Nephron (organoid): ENCODE measurements around the gene MAML2.
"Not testable (repeated sequence)": the region's sequence is repeated elsewhere in the genome, so short reads cannot be mapped to it uniquely, and the experiment has no call there.

ENCODE experiments used
- H3K27ac Mint-ChIP-seq, 3 experiments: 2 replicates each; pipeline ENCODE4 v1.8.0; 2020; ENCODE audit warnings: mixed read lengths in 3 of 3, mild to moderate bottlenecking in 2 of 3, moderate library complexity in 1 of 3
- H3K27me3 Mint-ChIP-seq: 2 replicates; pipeline ENCODE4 v1.8.0; 2021; ENCODE audit warnings: low read depth, mild to moderate bottlenecking, moderate library complexity, mixed read lengths
- H3K36me3 Mint-ChIP-seq: 2 replicates; pipeline ENCODE4 v1.8.0; 2020; ENCODE audit warnings: low read depth, mixed read lengths
- H3K4me1 Mint-ChIP-seq: 2 replicates; pipeline ENCODE4 v1.8.0; 2020; ENCODE audit warnings: mixed read lengths
- H3K4me3 Mint-ChIP-seq, 3 experiments: 2 replicates each; pipeline ENCODE4 v1.8.0; 2020; ENCODE audit warnings: mild to moderate bottlenecking in 3 of 3, mixed read lengths in 3 of 3, moderate library complexity in 2 of 3
- H3K9me3 Mint-ChIP-seq: 2 replicates; pipeline ENCODE4 v1.8.0; 2020; ENCODE audit warnings: mixed read lengths
- TF ChIP-seq, protein P1 (sequence below), 3 experiments: fragments of 200-600 bp; sonication (generic); IDR thresholded peaks; one replicate each; pipeline ENCODE4 v1.5.0; 2021; ENCODE audit warnings: antibody characterized with exemption in 3 of 3; ENCODE audit not compliant: unreplicated experiment in 3 of 3

The MAML2 gene

DNA sequence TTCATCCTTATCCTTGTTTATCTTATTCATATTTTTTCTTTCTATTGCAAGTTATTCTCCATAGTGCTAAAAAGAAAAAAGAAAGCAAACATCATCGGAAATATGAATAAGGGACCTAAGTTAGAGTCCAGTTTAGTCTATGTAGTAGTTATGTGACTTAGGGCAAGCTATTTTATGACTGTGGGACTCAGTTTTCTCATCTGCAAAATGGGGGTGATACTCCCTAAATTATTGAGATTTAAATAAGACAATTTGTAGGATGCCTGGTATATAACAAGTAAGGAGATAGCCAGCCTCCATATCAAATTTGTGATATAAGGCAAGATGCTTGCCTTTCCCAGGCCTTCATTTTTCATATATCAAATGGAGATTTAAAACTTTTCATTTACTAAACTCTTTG, 69.5 kb downstream of the MAML2 start:
- Mint-ChIP-seq H3K27me3 (no peaks in the 10 kb centered on the region), H3K4me1 (peaks cover 21% of the 10 kb centered on the region), H3K27ac (peak overlapping the region; percentile 13 to 95 (median 94)), H3K9me3 (peaks cover 6% of the 10 kb centered on the region), H3K36me3 (peaks cover 34% of the 10 kb centered on the region), H3K4me3 (no peak overlapping the region)
- TF ChIP-seq, protein P1, sequence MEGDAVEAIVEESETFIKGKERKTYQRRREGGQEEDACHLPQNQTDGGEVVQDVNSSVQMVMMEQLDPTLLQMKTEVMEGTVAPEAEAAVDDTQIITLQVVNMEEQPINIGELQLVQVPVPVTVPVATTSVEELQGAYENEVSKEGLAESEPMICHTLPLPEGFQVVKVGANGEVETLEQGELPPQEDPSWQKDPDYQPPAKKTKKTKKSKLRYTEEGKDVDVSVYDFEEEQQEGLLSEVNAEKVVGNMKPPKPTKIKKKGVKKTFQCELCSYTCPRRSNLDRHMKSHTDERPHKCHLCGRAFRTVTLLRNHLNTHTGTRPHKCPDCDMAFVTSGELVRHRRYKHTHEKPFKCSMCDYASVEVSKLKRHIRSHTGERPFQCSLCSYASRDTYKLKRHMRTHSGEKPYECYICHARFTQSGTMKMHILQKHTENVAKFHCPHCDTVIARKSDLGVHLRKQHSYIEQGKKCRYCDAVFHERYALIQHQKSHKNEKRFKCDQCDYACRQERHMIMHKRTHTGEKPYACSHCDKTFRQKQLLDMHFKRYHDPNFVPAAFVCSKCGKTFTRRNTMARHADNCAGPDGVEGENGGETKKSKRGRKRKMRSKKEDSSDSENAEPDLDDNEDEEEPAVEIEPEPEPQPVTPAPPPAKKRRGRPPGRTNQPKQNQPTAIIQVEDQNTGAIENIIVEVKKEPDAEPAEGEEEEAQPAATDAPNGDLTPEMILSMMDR (IDR thresholded peaks at IDR 0.05; ENCODE audit: unreplicated experiment in 3 of 3) = no peak

DNA sequence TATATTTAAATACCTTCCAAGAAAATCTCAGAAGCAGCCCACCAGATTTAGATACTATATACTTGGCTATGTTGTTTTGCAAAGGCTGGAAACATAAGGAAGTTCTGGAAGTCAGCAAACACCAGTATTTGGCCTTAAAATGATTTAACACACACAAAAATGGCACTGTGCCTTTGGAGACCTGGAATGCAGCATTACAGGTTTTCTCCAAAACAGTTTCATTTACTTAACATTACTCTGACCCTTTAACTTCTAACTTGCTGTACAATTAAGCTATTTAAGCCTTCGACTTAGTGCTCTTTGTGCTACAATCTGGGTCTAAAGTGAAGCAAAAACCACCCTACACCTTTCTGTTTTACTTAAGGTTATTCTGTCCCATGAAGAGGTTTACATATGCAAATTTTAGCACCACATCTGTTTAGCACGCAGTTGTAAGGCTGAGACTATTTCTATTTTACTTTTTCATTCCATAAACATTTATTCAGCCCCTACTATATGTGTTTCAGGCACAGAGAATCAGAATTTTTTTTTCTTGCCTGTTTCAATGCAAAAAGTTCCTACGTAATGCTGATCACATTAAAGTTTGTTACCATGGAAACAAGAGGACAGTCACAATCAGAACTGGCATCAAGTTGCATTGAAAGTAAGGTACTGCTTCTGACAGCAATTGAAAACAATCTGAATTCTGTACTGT, 70.3 kb downstream of the MAML2 start:
- Mint-ChIP-seq H3K4me3 (peak overlapping the region in 1 of 3 experiments; percentile 24), H3K27ac (peak overlapping the region; percentile 92 to 95 (median 94)), H3K36me3 (peaks cover 39% of the 10 kb centered on the region), H3K4me1 (peaks cover 18% of the 10 kb centered on the region), H3K9me3 (peaks cover 6% of the 10 kb centered on the region), H3K27me3 (no peaks in the 10 kb centered on the region)
- TF ChIP-seq, protein P1 (IDR thresholded peaks at IDR 0.05; ENCODE audit: unreplicated experiment in 3 of 3) = no peak

DNA sequence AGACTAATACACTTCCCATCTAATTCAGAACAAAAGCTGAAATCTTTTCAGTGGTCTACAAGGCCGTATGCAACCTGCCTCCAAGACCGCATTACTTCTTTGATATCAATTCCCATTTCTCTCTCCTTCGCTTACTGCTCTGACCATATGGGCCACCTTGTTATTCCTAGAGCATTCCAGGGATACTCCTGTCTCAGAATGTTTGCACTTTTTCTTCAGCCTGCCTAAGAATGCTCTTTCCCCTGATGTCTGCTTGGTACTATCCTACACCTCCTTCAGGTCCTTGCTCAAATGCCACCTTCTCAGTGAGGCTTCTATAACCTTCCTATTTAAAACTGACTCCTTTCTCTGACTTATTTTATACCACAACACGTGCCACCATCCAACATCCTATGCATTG, 71.2 kb downstream of the MAML2 start:
- no peaks in the 10 kb centered on the region for H3K27me3 Mint-ChIP-seq
- H3K27ac Mint-ChIP-seq = peak overlapping the region; percentile 92 to 95 (median 94)
- peaks cover 27% of the 10 kb centered on the region for H3K4me1 Mint-ChIP-seq

DNA sequence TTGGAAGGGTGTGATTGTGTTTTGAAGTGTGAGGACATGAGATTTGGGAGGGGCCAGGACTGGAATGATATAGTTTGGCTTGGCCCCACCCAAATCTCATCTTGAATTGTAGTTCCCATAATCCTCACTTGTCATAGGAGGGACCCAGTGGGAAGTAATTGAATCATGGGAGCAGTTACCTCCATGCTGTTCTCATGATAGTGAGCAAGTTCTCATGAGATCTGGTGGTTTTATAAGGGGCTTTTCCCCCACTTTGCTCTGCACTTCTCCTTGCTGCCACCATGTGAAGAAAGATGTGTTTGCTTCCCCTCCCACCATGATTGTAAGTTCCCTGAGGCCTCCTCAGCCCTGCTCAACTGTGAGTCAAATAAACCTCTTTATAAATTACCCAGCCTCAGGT, 71.6 kb downstream of the MAML2 start:
- H3K4me1 Mint-ChIP-seq = peaks cover 30% of the 10 kb centered on the region
- peak overlapping the region; percentile 92 to 95 (median 94) for H3K27ac Mint-ChIP-seq
- not testable (repeated sequence) for H3K9me3 Mint-ChIP-seq, H3K27me3 Mint-ChIP-seq, H3K4me3 Mint-ChIP-seq
- peaks cover 40% of the 10 kb centered on the region for H3K36me3 Mint-ChIP-seq

More for the DNA sequence above, 71.2 kb downstream of the MAML2 start:
- TF ChIP-seq, protein P1 (IDR thresholded peaks at IDR 0.05; ENCODE audit: unreplicated experiment in 3 of 3) = no peak
- H3K9me3 Mint-ChIP-seq = peaks cover 6% of the 10 kb centered on the region
- H3K36me3 Mint-ChIP-seq = peaks cover 40% of the 10 kb centered on the region
- H3K4me3 Mint-ChIP-seq = no peak overlapping the region

DNA sequence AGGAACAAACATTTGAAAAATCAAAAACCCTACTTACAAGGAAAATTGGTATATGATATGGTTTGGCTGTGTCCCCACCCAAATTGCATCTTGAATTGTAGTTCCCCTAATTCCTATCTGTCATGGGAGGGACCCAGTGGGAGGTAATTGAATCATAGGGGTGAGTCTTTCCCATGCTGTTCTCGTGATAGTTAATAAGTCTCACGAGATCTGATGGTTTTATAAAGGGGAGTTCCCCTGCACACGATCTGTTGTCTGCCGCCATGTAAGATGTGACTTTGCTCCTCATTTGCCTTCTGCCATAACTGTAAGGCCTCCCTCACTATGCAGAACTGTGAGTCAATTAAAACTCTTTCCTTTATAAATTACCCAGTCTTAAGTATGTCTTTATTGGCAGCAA, 74.5 kb downstream of the MAML2 start:
- not testable (repeated sequence) for H3K27me3 Mint-ChIP-seq, H3K9me3 Mint-ChIP-seq, H3K4me3 Mint-ChIP-seq
- Mint-ChIP-seq H3K4me1 (peaks cover 37% of the 10 kb centered on the region), H3K27ac (peak overlapping the region; percentile 11 to 71 (median 30)), H3K36me3 (peaks cover 45% of the 10 kb centered on the region)

DNA sequence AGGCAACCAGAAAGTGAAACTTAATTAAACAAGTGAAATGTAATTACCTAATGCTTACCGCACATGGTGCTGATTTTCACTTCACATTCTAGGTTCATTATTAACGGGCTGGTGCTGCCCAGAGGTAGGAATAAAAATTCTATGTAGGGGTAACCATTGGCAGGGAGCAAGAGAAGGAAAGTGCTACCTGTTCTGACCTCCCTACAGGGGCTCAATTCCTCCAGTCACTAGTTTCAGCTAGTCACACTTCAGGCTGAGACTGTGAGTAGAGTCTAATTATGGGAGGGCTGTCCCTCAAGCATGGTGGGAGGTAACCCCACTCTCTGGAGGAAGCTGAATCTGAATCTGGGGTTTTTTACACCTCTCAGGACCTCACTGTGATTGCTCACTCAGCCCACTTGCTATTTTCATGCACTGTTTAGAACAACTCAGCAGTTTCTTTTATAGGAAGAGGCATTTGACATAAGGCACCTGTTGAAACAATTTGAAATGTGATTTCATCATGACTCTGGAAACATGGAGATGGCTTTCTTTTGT, 75.4 kb downstream of the MAML2 start:
- H3K4me1 Mint-ChIP-seq = peaks cover 32% of the 10 kb centered on the region
- peaks cover 6% of the 10 kb centered on the region for H3K9me3 Mint-ChIP-seq
- H3K36me3 Mint-ChIP-seq = peaks cover 45% of the 10 kb centered on the region
- TF ChIP-seq, protein P1 (IDR thresholded peaks at IDR 0.05; ENCODE audit: unreplicated experiment in 3 of 3) = no peak
- peak overlapping the region; percentile 81 to 95 (median 88) for H3K27ac Mint-ChIP-seq
- no peaks in the 10 kb centered on the region for H3K27me3 Mint-ChIP-seq
- peak overlapping the region in 1 of 3 experiments; percentile 10 for H3K4me3 Mint-ChIP-seq

DNA sequence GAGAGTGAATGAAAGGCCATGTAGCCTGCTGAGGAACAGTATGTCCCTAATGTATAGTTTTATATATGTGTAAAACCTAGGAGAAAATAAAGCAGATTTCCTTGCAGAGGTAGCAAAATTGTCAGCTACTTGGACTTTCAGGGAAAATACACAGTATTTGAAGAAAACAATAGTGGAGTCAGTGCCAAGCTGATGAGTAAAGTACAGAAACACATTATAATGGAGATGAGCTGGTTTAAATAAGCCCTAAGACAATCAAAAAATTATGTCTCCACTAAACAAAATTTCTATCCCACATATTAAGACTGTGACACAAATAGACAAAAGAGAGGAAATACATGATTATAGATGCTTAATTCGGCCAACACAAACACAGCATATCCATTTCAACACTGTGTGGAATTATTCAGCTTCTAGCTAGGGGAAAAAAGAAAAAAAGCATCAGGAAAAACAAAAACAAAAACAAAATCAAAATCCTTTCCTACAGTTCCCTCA, 75.9 kb downstream of the MAML2 start:
- TF ChIP-seq, protein P1 (IDR thresholded peaks at IDR 0.05; ENCODE audit: unreplicated experiment in 3 of 3) = no peak
- Mint-ChIP-seq H3K27me3 (no peaks in the 10 kb centered on the region), H3K36me3 (peaks cover 44% of the 10 kb centered on the region), H3K27ac (peak overlapping the region; percentile 81 to 95 (median 88)), H3K9me3 (peaks cover 6% of the 10 kb centered on the region), H3K4me3 (no peak overlapping the region), H3K4me1 (peaks cover 27% of the 10 kb centered on the region)
